ENCODE data around the gene NFX1.

The NFX1 gene

DNA sequence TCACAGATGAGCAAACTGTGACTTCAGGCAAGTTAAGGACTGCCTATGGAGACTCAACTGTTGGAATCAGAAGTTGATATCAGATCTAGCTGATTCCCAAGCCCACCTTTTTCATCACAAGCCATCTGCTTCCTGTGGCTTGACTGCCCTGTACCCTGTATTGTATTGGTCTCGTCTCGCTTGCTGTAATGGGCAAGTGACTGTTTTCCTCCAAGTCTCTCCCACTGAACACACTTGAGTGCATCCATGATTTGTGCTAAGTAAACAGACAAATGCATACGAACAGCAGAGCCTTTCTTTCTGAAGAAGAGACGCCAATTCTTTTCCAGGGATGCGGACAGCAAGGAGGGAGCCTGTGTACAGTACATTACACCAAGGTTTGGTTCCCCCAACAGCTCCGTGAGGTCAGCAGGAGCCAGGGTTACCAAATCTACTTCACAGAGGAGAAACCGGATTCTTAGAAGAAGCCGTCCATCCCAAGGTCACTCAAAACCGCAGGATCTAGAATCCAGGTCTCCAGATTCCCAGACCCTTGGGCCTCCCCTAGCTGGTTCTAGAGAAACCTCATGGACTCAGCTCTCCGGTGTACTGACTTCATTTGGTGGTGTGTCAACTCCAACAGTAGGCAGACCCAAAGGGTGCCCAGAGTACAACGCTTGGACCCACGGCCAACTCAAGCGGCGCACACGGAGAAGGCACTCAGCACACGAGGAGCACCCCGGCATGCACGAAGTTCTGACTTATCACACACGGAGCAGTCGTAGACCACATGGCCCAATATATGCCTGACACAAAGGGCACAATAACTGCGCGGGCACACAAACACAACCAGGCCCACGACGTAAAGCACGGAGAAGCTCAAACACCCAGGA is 26.9 kb upstream of the NFX1 start:
- H3K36me3 ChIP-seq (ENCODE audit: control insufficient read depth in 2 of 2, insufficient read depth in 1 of 2, low read length in 2 of 2): peaks cover 13 to 65% of the 10 kb centered on the region in 2 experiments
- H3K4me1 ChIP-seq (ENCODE audit: control insufficient read depth, insufficient read depth, low read length): peaks cover 3% of the 10 kb centered on the region; the same call in 1 of the 2 replicates
- H3K27ac ChIP-seq (ENCODE audit: extremely low read depth, low read depth, low read length): peak overlapping the region; percentile 77; the same call in 1 of the 2 replicates
- no peaks in the 10 kb centered on the region for H3K9me3 ChIP-seq (ENCODE audit: control insufficient read depth, insufficient read depth, low read depth, low read length)
- TF ChIP-seq ZNF423 (tag by site-specific recombination; IDR thresholded peaks at IDR 0.05): no peak
- TF ChIP-seq ZBTB20 (tag by site-specific recombination; IDR thresholded peaks at IDR 0.05): peak; percentile 88
- TF ChIP-seq ZNF76 (tag by site-specific recombination; IDR thresholded peaks at IDR 0.05; ENCODE audit: borderline replicate concordance, low read depth): no peak
- no peak for TF ChIP-seq ZNF473 (tag by site-specific recombination; IDR thresholded peaks at IDR 0.05)
- TF ChIP-seq KLF10 (tag by site-specific recombination; IDR thresholded peaks at IDR 0.05): no peak
- no peak for TF ChIP-seq SP3 (tag by site-specific recombination; IDR thresholded peaks at IDR 0.05)
- no peak for TF ChIP-seq ZNF610 (tag by site-specific recombination; IDR thresholded peaks at IDR 0.05; ENCODE audit: borderline replicate concordance)
- no peak for TF ChIP-seq KLF1 (tag by site-specific recombination; IDR thresholded peaks at IDR 0.05)
- TF ChIP-seq ZNF335 (tag by site-specific recombination; conservative IDR thresholded peaks at IDR 0.05): peak; percentile 96
- peak; percentile 73 for TF ChIP-seq ZBTB17 (tag by site-specific recombination; IDR thresholded peaks at IDR 0.05)
- no peak for TF ChIP-seq ZNF391 (tag by site-specific recombination; IDR thresholded peaks at IDR 0.05; ENCODE audit: borderline replicate concordance, low read depth)
- TF ChIP-seq, protein P1, sequence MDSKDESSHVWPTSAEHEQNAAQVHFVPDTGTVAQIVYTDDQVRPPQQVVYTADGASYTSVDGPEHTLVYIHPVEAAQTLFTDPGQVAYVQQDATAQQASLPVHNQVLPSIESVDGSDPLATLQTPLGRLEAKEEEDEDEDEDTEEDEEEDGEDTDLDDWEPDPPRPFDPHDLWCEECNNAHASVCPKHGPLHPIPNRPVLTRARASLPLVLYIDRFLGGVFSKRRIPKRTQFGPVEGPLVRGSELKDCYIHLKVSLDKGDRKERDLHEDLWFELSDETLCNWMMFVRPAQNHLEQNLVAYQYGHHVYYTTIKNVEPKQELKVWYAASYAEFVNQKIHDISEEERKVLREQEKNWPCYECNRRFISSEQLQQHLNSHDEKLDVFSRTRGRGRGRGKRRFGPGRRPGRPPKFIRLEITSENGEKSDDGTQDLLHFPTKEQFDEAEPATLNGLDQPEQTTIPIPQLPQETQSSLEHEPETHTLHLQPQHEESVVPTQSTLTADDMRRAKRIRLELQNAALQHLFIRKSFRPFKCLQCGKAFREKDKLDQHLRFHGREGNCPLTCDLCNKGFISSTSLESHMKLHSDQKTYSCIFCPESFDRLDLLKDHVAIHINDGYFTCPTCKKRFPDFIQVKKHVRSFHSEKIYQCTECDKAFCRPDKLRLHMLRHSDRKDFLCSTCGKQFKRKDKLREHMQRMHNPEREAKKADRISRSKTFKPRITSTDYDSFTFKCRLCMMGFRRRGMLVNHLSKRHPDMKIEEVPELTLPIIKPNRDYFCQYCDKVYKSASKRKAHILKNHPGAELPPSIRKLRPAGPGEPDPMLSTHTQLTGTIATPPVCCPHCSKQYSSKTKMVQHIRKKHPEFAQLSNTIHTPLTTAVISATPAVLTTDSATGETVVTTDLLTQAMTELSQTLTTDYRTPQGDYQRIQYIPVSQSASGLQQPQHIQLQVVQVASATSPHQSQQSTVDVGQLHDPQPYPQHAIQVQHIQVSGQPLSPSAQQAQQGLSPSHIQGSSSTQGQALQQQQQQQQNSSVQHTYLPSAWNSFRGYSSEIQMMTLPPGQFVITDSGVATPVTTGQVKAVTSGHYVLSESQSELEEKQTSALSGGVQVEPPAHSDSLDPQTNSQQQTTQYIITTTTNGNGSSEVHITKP (tag by site-specific recombination; IDR thresholded peaks at IDR 0.05): peak; percentile 44
- TF ChIP-seq, protein P2, sequence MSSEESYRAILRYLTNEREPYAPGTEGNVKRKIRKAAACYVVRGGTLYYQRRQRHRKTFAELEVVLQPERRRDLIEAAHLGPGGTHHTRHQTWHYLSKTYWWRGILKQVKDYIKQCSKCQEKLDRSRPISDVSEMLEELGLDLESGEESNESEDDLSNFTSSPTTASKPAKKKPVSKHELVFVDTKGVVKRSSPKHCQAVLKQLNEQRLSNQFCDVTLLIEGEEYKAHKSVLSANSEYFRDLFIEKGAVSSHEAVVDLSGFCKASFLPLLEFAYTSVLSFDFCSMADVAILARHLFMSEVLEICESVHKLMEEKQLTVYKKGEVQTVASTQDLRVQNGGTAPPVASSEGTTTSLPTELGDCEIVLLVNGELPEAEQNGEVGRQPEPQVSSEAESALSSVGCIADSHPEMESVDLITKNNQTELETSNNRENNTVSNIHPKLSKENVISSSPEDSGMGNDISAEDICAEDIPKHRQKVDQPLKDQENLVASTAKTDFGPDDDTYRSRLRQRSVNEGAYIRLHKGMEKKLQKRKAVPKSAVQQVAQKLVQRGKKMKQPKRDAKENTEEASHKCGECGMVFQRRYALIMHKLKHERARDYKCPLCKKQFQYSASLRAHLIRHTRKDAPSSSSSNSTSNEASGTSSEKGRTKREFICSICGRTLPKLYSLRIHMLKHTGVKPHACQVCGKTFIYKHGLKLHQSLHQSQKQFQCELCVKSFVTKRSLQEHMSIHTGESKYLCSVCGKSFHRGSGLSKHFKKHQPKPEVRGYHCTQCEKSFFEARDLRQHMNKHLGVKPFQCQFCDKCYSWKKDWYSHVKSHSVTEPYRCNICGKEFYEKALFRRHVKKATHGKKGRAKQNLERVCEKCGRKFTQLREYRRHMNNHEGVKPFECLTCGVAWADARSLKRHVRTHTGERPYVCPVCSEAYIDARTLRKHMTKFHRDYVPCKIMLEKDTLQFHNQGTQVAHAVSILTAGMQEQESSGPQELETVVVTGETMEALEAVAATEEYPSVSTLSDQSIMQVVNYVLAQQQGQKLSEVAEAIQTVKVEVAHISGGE (tag by site-specific recombination; conservative IDR thresholded peaks at IDR 0.05; ENCODE audit: low read depth): no peak
- TF ChIP-seq ZNF426 (tag by site-specific recombination; IDR thresholded peaks at IDR 0.05): no peak
- no peak for TF ChIP-seq YY1 (tag by site-specific recombination; IDR thresholded peaks at IDR 0.05)
- TF ChIP-seq, protein P3, sequence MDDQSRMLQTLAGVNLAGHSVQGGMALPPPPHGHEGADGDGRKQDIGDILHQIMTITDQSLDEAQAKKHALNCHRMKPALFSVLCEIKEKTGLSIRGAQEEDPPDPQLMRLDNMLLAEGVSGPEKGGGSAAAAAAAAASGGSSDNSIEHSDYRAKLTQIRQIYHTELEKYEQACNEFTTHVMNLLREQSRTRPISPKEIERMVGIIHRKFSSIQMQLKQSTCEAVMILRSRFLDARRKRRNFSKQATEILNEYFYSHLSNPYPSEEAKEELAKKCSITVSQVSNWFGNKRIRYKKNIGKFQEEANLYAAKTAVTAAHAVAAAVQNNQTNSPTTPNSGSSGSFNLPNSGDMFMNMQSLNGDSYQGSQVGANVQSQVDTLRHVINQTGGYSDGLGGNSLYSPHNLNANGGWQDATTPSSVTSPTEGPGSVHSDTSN (CRISPR knock-in tag; IDR thresholded peaks at IDR 0.05): no peak
- POLR2A ChIA-PET: interaction anchor here (0.9 to 2.2 kb wide), 7 partner anchors 8 to 238 kb away, joined by 3 to 16 read pairs (median 5); partner anchors contain the start of genes DNAJA1, NFX1 and NOL6
- CTCF ChIA-PET: interaction anchor here (0.6 to 1.3 kb wide), 5 partner anchors 24 to 196 kb away, joined by 3 to 6 read pairs (median 4); no protein-coding TSS in a partner anchor
- H3K4me3 ChIP-seq (ENCODE audit: low read depth, low read length): peak overlapping the region; percentile 90
